Measurements from ENCODE around the gene URI1. TPM values are rescaled to one million over a fixed set of nuclear protein-coding genes. Genes with fewer than 3 reads are reported as not detected.
A peak's percentile ranks its signal among the peaks of the same experiment; 100 is the strongest.
"Not testable (repeated sequence)": the region's sequence is repeated elsewhere in the genome, so short reads cannot be mapped to it uniquely, and the experiment has no call there.

The URI1 gene
- polyA plus RNA-seq, 6 donors from 2014 or later = 11.9 to 24.1 (median 17.4) TPM

- Mint-ChIP-seq H3K4me3 (peak overlapping the region in 3 of 8 donors; percentile 0 to 88 (median 39)), H3K27ac (peak overlapping the region in 2 of 6 donors; percentile 11 to 21), H3K36me3 (no peaks in the 10 kb centered on the region)
Measured at GRCh38 chr19:29945017-29945416, 3.0 kb downstream of the URI1 start.

GRCh38 chr19:29945433-29945832 lies 3.4 kb downstream of the URI1 start:
- Mint-ChIP-seq H3K36me3 (no peaks in the 10 kb centered on the region), H3K4me3 (peak overlapping the region in 2 of 8 donors; percentile 39 to 88), H3K4me1 (peaks cover 37 to 65% (median 58%) of the 10 kb centered on the region in 3 donors), H3K27me3 (no peaks in the 10 kb centered on the region), H3K27ac (peak overlapping the region in 2 of 6 donors; percentile 11 to 21), H3K9me3 (peaks cover 0 to 3% (median 0%) of the 10 kb centered on the region in 7 donors)
- ATAC-seq (ENCODE audit: low read depth in 2 of 2) = no peak
- no peak for DNase-seq

More at GRCh38 chr19:29945017-29945416, 3.0 kb downstream of the URI1 start:
- H3K4me1 Mint-ChIP-seq = peaks cover 35 to 61% (median 54%) of the 10 kb centered on the region in 3 donors
- peaks cover 0 to 3% (median 0%) of the 10 kb centered on the region in 7 donors for H3K9me3 Mint-ChIP-seq
- H3K27me3 Mint-ChIP-seq = peaks cover 0 to under 1% (median 0%) of the 10 kb centered on the region in 3 donors
- DNase-seq = no peak
- ATAC-seq (ENCODE audit: low read depth in 2 of 2) = no peak

- Mint-ChIP-seq H3K27ac (peak overlapping the region in 3 of 6 donors; percentile 2 to 72 (median 34)), H3K4me1 (peaks cover 36 to 68% (median 57%) of the 10 kb centered on the region in 3 donors), H3K9me3 (peaks cover 0 to 3% (median 0%) of the 10 kb centered on the region in 7 donors), H3K27me3 (no peaks in the 10 kb centered on the region), H3K4me3 (peak overlapping the region in 1 of 8 donors; percentile 30), H3K36me3 (no peaks in the 10 kb centered on the region)
- DNase-seq (no peak), ATAC-seq (ENCODE audit: low read depth in 2 of 2) (no peak)
Measured at GRCh38 chr19:29946645-29947044, 4.6 kb downstream of the URI1 start.

GRCh38 chr19:29947871-29948270 lies 5.8 kb downstream of the URI1 start:
- Mint-ChIP-seq H3K9me3 (peaks cover 0 to 3% (median 0%) of the 10 kb centered on the region in 7 donors), H3K36me3 (no peaks in the 10 kb centered on the region), H3K4me1 (peaks cover 40 to 71% (median 60%) of the 10 kb centered on the region in 3 donors), H3K4me3 (no peak overlapping the region), H3K27me3 (no peaks in the 10 kb centered on the region), H3K27ac (peak overlapping the region in 4 of 6 donors; percentile 11 to 61 (median 36))
- no peak for ATAC-seq (ENCODE audit: low read depth in 2 of 2)
- DNase-seq = no peak

GRCh38 chr19:29948759-29949470 lies 6.9 kb downstream of the URI1 start:
- peaks cover 45 to 72% (median 57%) of the 10 kb centered on the region in 3 donors for H3K4me1 Mint-ChIP-seq
- H3K27me3 Mint-ChIP-seq; DNase-seq; H3K9me3 Mint-ChIP-seq; H3K27ac Mint-ChIP-seq; H3K36me3 Mint-ChIP-seq; ATAC-seq (ENCODE audit: low read depth in 2 of 2); H3K4me3 Mint-ChIP-seq: not testable (repeated sequence)

- Mint-ChIP-seq H3K4me1 (peaks cover 36 to 58% (median 57%) of the 10 kb centered on the region in 3 donors), H3K27ac (peak overlapping the region in 2 of 6 donors; percentile 14 to 48), H3K9me3 (peaks cover 0 to 3% (median 0%) of the 10 kb centered on the region in 7 donors), H3K27me3 (no peaks in the 10 kb centered on the region), H3K36me3 (peaks cover 0 to 4% of the 10 kb centered on the region in 2 donors), H3K4me3 (no peak overlapping the region)
- no peak for DNase-seq
- ATAC-seq (ENCODE audit: low read depth in 2 of 2) = no peak
Measured at GRCh38 chr19:29952177-29952576, 10.1 kb downstream of the URI1 start.

GRCh38 chr19:29952646-29953045 lies 10.6 kb downstream of the URI1 start:
- H3K27ac Mint-ChIP-seq = peak overlapping the region in 2 of 6 donors; percentile 13 to 48
- H3K4me3 Mint-ChIP-seq = no peak overlapping the region
- no peaks in the 10 kb centered on the region for H3K27me3 Mint-ChIP-seq
- DNase-seq = no peak
- H3K9me3 Mint-ChIP-seq = peaks cover 0 to 3% (median 0%) of the 10 kb centered on the region in 7 donors
- H3K4me1 Mint-ChIP-seq = peaks cover 36 to 58% (median 55%) of the 10 kb centered on the region in 3 donors
- peaks cover 0 to 4% of the 10 kb centered on the region in 2 donors for H3K36me3 Mint-ChIP-seq
- ATAC-seq (ENCODE audit: low read depth in 2 of 2) = no peak

- Mint-ChIP-seq H3K27ac (peak overlapping the region in 2 of 6 donors; percentile 9 to 47), H3K4me1 (peaks cover 30 to 56% (median 48%) of the 10 kb centered on the region in 3 donors), H3K36me3 (peaks cover 0 to 4% of the 10 kb centered on the region in 2 donors), H3K9me3 (no peaks in the 10 kb centered on the region), H3K27me3 (no peaks in the 10 kb centered on the region), H3K4me3 (peak overlapping the region in 1 of 8 donors; percentile 10)
- no peak for DNase-seq
- ATAC-seq (ENCODE audit: low read depth in 2 of 2) = peak in 1 of 2 donors; percentile 33
Measured at GRCh38 chr19:29953352-29954247, 11.6 kb downstream of the URI1 start.

GRCh38 chr19:29956855-29957254 lies 14.8 kb downstream of the URI1 start:
- Mint-ChIP-seq H3K4me1 (peaks cover 27 to 55% (median 37%) of the 10 kb centered on the region in 3 donors), H3K36me3 (peaks cover 0 to 7% of the 10 kb centered on the region in 2 donors), H3K4me3 (no peak overlapping the region), H3K27me3 (no peaks in the 10 kb centered on the region), H3K27ac (no peak overlapping the region), H3K9me3 (no peaks in the 10 kb centered on the region)
- ATAC-seq (ENCODE audit: low read depth in 2 of 2) (no peak), DNase-seq (no peak)

- ATAC-seq (ENCODE audit: low read depth in 2 of 2) = no peak
Measured at GRCh38 chr19:29961311-29961710, 19.3 kb downstream of the URI1 start.

GRCh38 chr19:29962793-29963192 lies 20.8 kb downstream of the URI1 start:
- no peak for ATAC-seq (ENCODE audit: low read depth in 2 of 2)

More at GRCh38 chr19:29961311-29961710, 19.3 kb downstream of the URI1 start:
- Mint-ChIP-seq H3K36me3 (peaks cover 0 to 4% of the 10 kb centered on the region in 2 donors), H3K27me3 (no peaks in the 10 kb centered on the region), H3K9me3 (no peaks in the 10 kb centered on the region), H3K4me3 (no peak overlapping the region), H3K4me1 (peaks cover 41 to 67% (median 60%) of the 10 kb centered on the region in 3 donors), H3K27ac (peak overlapping the region in 1 of 6 donors; percentile 41)
- no peak for DNase-seq

GRCh38 chr19:29963576-29963975 lies 21.5 kb downstream of the URI1 start:
- ATAC-seq (ENCODE audit: low read depth in 2 of 2) (no peak), DNase-seq (no peak)
- peak overlapping the region in 1 of 8 donors; percentile 25 for H3K4me3 Mint-ChIP-seq
- no peaks in the 10 kb centered on the region for H3K9me3 Mint-ChIP-seq
- H3K27ac Mint-ChIP-seq = peak overlapping the region in 3 of 6 donors; percentile 16 to 88 (median 49)
- H3K4me1 Mint-ChIP-seq = peaks cover 50 to 77% (median 73%) of the 10 kb centered on the region in 3 donors
- peaks cover 0 to 4% of the 10 kb centered on the region in 2 donors for H3K36me3 Mint-ChIP-seq
- H3K27me3 Mint-ChIP-seq = no peaks in the 10 kb centered on the region

More at GRCh38 chr19:29962793-29963192, 20.8 kb downstream of the URI1 start:
- peaks cover 49 to 76% (median 71%) of the 10 kb centered on the region in 3 donors for H3K4me1 Mint-ChIP-seq
- H3K36me3 Mint-ChIP-seq = peaks cover 0 to 4% of the 10 kb centered on the region in 2 donors
- H3K27ac Mint-ChIP-seq = no peak overlapping the region
- peak overlapping the region in 2 of 8 donors; percentile 9 to 16 for H3K4me3 Mint-ChIP-seq
- DNase-seq = no peak
- H3K9me3 Mint-ChIP-seq = no peaks in the 10 kb centered on the region
- H3K27me3 Mint-ChIP-seq = no peaks in the 10 kb centered on the region

- DNase-seq (no peak), ATAC-seq (ENCODE audit: low read depth in 2 of 2) (no peak)
- peak overlapping the region in 2 of 8 donors; percentile 25 for H3K4me3 Mint-ChIP-seq
- H3K4me1 Mint-ChIP-seq = peaks cover 55 to 82% (median 78%) of the 10 kb centered on the region in 3 donors
- no peaks in the 10 kb centered on the region for H3K9me3 Mint-ChIP-seq
- peak overlapping the region in 4 of 6 donors; percentile 16 to 88 (median 40) for H3K27ac Mint-ChIP-seq
- H3K36me3 Mint-ChIP-seq = peaks cover 0 to 4% of the 10 kb centered on the region in 2 donors
- no peaks in the 10 kb centered on the region for H3K27me3 Mint-ChIP-seq
Measured at GRCh38 chr19:29964171-29964570, 22.1 kb downstream of the URI1 start.

Measured in naive B cell (primary cell).